8988T (cell line): ENCODE results near the gene SH3PXD2A.
"Not testable (repeated sequence)": the region's sequence is repeated elsewhere in the genome, so short reads cannot be mapped to it uniquely, and the experiment has no call there.

Source experiments
- DNase-seq: peaks from one replicate; pipeline ENCODE4 v3.0.0; 2011

Gene SH3PXD2A

GRCh38 chr10:103740611-103741010 is 114.8 kb downstream of the SH3PXD2A start:
- no peak for DNase-seq

GRCh38 chr10:103739039-103739764 is 116.2 kb downstream of the SH3PXD2A start:
- no peak for DNase-seq

DNA sequence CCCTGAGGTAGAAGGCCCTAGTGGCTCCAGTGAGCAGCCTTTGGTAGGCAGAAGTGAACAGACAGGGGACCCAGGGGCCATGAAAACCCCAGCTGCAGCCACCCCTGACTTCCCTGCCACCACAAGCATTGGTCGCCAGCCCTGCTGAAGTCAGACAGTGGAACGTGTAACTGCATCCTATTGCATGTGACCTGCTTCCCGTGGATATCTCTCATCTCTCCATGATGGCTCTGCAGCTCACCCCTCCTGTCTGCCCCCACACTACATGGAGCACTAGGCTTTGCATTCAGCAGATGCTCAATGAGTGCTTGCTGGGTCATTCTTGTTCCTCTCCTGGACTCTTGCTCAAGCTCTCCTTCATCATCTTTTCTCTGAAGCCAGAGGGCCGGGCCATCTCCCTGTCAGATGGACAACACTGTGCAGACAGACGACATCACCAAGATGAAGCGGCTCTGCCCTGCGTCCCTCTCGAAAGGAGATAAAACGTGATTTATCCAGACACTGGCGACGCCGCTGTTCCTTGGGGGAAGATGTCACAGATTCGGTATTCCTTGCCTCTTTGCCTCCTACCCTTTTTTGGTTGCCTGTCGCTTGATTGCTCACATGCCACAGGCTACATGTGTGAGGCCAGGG is 117.5 kb downstream of the SH3PXD2A start:
- no peak for DNase-seq

GRCh38 chr10:103736763-103737162 is 118.6 kb downstream of the SH3PXD2A start:
- no peak for DNase-seq

- no peak for DNase-seq
These were observed 119.3 kb downstream of the SH3PXD2A start for GRCh38 chr10:103736044-103736443.

DNA sequence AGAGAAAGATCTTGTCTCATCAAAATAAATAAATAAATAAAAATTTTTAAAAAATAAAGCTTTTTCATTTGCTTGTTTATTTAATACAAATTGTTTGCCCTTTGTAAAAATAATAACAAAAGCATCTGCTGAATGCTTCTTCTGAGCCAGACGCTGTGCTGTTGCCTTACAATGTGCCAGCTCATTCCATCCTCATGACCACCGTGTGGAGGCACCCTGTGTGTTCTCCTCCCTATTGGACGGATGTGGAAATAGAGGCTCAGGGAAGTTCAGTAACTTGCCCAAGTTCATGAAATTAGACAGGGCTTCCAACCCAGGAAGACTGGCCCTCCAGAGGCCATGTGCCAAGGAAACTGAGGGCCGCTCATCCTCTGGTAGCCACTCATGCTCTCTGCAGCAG is 120.6 kb downstream of the SH3PXD2A start:
- no peak for DNase-seq

GRCh38 chr10:103733045-103733419 is 122.3 kb downstream of the SH3PXD2A start:
- no peak for DNase-seq

DNA sequence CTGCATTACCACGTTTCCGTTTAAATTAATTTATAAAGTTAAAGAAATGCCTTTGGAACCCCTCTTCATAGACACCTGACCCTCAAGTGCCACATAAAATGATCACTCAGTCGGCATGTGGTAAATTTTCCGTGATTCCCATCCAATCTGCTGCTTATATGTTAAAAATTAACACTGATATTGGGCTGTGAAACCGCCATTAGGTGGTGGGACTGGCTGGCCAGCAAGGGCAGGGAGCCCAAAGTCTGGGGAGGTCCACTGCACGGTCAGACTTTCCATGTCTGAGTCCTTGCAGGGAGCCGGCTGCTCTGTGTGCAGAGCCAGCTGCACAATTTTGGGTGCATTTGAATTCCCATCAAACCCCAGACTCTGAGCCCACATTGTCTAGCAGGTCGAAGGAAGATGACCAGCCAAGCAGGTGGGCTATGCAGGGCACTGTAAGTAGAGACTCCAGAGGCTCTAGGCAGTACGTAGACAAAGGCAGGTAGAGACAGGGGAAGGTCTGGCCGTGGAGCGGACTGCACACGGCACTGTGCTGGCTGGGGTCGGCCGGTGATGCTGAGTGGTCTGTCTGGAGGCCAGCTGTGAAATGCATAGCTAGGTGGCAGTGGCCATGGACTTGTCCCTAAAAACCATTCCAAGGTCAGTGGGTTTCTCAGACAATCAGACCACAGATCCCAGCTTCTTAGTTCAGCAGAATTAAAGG is 122.9 kb downstream of the SH3PXD2A start:
- no peak for DNase-seq

DNA sequence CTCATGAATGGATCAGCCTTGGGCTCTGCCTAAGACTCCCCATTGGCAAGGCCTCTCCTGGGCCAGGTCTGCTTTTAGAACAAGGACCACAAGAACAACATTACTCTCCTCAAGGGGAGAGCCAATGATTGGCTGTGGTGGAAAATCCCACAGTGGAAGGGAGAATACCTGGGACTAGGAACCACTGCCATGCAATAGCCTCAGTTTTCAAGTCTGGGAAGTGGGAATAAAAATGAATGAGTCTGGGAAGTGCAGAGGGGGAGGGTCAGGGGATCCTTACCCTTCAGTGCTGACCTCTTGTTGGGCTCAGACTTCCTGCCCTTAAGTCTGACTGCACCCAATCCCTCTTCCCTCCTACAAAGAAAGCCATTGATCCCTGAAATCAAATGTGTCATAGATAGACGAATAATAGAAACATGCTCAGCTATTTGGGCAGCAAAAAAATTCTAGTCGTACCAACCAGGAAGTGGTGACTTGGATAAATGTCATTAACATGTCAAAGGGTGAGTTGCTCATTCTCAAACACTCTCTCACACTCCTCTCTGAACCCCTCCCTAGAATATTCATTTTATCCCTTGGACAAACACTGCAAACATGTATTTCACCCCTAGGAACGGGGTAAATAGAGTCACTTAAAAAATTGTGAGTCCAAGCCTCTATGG is 123.6 kb downstream of the SH3PXD2A start:
- no peak for DNase-seq

- not testable (repeated sequence) for DNase-seq
These were observed 124.3 kb downstream of the SH3PXD2A start for GRCh38 chr10:103731026-103731425.

GRCh38 chr10:103729851-103730250 is 125.5 kb downstream of the SH3PXD2A start:
- no peak for DNase-seq

GRCh38 chr10:103727991-103728689 is 127.2 kb downstream of the SH3PXD2A start:
- DNase-seq, result no peak

GRCh38 chr10:103727546-103727963 is 127.8 kb downstream of the SH3PXD2A start:
- no peak for DNase-seq

GRCh38 chr10:103726637-103727036 is 128.7 kb downstream of the SH3PXD2A start:
- DNase-seq, result no peak

- DNase-seq, result no peak
These were observed 130.1 kb downstream of the SH3PXD2A start for GRCh38 chr10:103725242-103725641.

GRCh38 chr10:103724771-103725170 is 130.6 kb downstream of the SH3PXD2A start:
- DNase-seq, result no peak

- DNase-seq, result no peak
These were observed 131.3 kb downstream of the SH3PXD2A start for GRCh38 chr10:103724074-103724473.

DNA sequence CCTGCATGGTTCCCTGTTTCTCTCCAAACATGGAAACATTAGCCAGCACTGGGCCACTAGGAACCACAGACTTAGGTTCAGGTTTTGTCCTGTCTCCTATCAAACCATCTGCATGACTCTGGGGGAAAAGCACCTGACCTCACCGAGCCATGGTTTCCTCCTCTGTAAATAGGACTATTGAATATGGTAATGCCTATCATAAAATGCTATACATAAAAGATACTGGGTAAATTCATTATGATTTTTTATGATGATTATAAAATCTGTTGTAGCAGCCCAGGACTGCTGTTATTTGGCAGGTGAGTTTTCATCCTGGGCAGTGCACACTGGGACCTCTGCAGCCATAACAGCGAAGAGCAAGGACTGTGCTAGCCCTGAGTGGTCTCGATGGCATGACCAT is 131.8 kb downstream of the SH3PXD2A start:
- no peak for DNase-seq

- DNase-seq, result no peak
These were observed 132.7 kb downstream of the SH3PXD2A start for GRCh38 chr10:103722632-103723031.

- DNase-seq, result no peak
These were observed 134.4 kb downstream of the SH3PXD2A start for GRCh38 chr10:103720964-103721335.

GRCh38 chr10:103720328-103720963 is 134.9 kb downstream of the SH3PXD2A start:
- no peak for DNase-seq

- DNase-seq, result no peak
These were observed 136.3 kb downstream of the SH3PXD2A start for GRCh38 chr10:103719036-103719435.
